Kidney epithelial cell (primary cell): Measurements from ENCODE around the gene NMNAT3. TPM values are rescaled to one million over a fixed set of nuclear protein-coding genes. Genes with fewer than 3 reads are reported as not detected.

Source experiments
- DNase-seq: peaks from one replicate; pipeline ENCODE4 v3.0.0-alpha.2; 2010; ENCODE audit warnings: low read depth
- H3K27me3 ChIP-seq: 2 replicates; pipeline ENCODE4 v1.6.0; 2011; ENCODE audit warnings: low read length; ENCODE audit not compliant: control insufficient read depth, insufficient read depth
- H3K36me3 ChIP-seq: 2 replicates; pipeline ENCODE4 v1.5.1; 2011; ENCODE audit warnings: low read length; ENCODE audit not compliant: control insufficient read depth, insufficient read depth
- H3K4me3 ChIP-seq: 2 replicates; pipeline ENCODE4 v1.5.1; 2011; ENCODE audit warnings: low read depth, mild to moderate bottlenecking, control low read depth, low read length
- total RNA-seq: library from RNA; depleted of rRNA; stranded (reverse); fragments of >200 nt; gene quantifications from 2 replicates; pipeline ENCODE4 v1.2.3, GENCODE V29; 2015
- TF ChIP-seq, protein P1 (sequence below): IDR thresholded peaks from 2 replicates; pipeline ENCODE4 v1.5.1; 2011; ENCODE audit warnings: mild to moderate bottlenecking, moderate library complexity, low read length, control low read depth, inconsistent platforms; ENCODE audit not compliant: insufficient read depth, poor library complexity, severe bottlenecking

NMNAT3 gene
- total RNA-seq, 1 donor from 2014 or later = 8.6 TPM

DNA sequence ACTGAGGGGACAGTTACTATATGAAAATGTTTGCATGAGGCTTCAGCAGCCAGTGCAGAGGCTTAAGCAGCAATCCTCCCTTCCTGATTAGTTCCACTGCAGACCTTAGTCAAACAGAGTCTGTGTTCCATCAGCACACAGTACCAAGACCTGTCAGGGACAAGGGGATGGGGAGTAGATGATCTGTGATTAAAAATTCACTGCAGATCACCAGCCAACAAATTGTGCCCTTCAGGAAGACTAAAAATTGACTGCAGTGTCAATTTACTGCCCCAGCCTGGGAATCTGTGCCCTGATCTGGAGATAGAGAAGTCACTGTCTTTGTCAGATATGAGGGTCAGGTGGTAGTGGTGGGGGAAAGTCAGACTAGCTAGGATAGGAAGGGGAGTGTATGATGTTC lies 13.8 kb upstream of the NMNAT3 start:
- TF ChIP-seq, protein P1, sequence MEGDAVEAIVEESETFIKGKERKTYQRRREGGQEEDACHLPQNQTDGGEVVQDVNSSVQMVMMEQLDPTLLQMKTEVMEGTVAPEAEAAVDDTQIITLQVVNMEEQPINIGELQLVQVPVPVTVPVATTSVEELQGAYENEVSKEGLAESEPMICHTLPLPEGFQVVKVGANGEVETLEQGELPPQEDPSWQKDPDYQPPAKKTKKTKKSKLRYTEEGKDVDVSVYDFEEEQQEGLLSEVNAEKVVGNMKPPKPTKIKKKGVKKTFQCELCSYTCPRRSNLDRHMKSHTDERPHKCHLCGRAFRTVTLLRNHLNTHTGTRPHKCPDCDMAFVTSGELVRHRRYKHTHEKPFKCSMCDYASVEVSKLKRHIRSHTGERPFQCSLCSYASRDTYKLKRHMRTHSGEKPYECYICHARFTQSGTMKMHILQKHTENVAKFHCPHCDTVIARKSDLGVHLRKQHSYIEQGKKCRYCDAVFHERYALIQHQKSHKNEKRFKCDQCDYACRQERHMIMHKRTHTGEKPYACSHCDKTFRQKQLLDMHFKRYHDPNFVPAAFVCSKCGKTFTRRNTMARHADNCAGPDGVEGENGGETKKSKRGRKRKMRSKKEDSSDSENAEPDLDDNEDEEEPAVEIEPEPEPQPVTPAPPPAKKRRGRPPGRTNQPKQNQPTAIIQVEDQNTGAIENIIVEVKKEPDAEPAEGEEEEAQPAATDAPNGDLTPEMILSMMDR = no peak
- H3K27me3 ChIP-seq = no peaks in the 10 kb centered on the region
- no peaks in the 10 kb centered on the region for H3K36me3 ChIP-seq
- no peak for DNase-seq
- no peak overlapping the region for H3K4me3 ChIP-seq

DNA sequence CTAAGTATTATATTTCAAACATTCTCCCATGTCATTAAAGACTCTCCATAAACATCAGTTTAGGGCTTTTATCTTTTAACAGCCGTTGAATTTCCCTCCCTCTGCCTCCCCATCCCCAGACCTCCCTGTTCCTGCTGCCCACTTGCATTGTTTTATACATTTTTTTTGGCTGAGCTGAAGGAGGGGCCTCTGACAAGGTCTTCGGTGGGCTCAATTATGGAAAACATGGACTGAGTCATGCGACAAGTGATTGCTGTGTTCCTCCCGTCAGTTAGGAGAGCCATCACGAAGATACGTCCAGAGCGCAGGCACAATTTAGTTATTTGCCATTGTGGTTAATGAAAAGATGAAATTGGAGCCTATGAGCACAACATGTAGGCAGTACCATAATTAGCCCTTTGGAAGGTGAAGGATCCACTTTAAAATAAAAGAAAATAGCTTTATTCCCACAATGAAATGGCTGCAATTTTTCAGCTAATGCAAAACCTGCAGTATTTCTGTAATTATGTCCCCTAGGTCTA lies 12.0 kb upstream of the NMNAT3 start:
- TF ChIP-seq, protein P1 = no peak
- Histone ChIP-seq H3K4me3 (no peak overlapping the region), H3K27me3 (no peaks in the 10 kb centered on the region), H3K36me3 (no peaks in the 10 kb centered on the region)
- DNase-seq = no peak

DNA sequence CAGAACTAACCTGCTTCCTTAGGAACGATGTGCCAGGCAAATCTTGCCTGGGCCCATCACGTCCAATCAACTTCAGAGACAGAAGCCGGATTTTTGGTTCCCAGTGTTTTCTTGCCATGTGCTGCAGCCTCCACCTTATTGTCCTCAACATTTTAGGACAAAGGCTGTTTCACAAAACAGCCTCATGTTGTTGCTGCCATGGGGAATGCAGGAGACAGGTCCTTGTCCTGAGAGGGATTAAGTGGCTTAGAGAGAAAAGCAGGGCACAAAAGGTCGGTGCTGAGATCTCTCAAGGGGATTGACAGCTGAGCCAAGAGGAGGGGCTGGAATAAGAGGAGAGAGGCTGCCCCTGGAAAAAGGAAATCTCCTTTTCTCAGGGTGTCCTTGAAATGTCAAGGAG lies 11.3 kb upstream of the NMNAT3 start:
- no peaks in the 10 kb centered on the region for H3K36me3 ChIP-seq
- DNase-seq = no peak
- H3K27me3 ChIP-seq = no peaks in the 10 kb centered on the region
- H3K4me3 ChIP-seq = no peak overlapping the region
- TF ChIP-seq, protein P1 = no peak

DNA sequence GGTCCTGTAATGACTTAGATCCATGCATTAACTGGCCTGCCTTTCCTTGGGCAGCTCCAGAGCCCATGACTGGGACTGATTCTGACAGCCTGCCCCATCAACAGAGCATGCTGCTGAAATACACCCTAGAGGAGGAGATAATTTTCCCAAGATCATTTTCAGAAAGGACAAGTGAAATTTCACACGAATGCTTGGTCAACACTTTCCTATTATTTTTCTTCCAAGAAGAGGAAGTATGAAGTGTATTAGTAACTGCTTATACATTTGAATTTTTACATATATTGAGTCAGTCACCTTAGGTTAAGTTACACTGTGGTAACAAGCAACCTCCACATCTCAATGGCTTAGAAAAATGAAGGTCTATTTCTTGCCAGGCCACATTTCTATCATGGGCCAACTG lies 9.7 kb upstream of the NMNAT3 start:
- Histone ChIP-seq H3K27me3 (no peaks in the 10 kb centered on the region), H3K36me3 (no peaks in the 10 kb centered on the region), H3K4me3 (no peak overlapping the region)
- no peak for DNase-seq
- TF ChIP-seq, protein P1 = no peak

DNA sequence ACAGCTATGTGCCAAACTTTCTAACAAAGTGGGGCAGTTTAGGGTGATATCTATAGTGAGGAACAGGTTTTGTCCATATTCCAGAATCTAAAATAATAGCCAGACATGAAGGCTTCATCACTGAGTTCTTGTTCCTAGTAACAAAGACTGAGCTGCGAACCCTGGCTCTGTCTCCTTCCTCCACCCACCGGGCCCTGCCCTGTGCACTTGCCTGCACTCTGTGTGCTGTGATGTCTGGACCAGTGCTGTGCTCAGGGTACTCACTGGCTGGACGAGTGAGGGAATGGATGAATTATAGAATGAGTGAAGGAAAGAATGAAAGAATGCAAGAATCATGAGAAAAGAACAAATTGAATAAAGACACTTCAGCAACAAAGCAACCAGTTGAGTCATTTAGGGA lies 8.9 kb upstream of the NMNAT3 start:
- TF ChIP-seq, protein P1 = no peak
- Histone ChIP-seq H3K36me3 (no peaks in the 10 kb centered on the region), H3K27me3 (no peaks in the 10 kb centered on the region), H3K4me3 (no peak overlapping the region)
- no peak for DNase-seq

DNA sequence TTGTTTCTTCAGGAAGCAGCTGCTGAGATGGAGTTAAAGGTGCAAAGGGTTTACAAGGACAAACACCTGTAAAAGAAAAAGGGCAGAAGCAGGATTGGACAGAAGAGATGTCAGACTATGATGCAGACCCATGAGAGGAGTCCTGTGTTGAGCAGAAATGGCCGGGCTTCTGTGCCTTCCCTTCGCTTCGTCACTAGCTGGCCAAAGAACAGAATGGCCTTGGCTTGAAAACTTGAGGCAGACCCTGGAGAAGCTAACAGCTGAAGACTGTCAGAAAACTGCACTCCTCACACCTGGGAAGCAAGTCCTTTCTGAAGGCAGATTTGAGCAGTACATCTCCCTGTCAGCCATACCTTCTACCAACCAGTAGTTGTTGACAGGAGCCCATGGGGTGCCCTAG lies 8.4 kb upstream of the NMNAT3 start:
- no peak overlapping the region for H3K4me3 ChIP-seq
- no peaks in the 10 kb centered on the region for H3K27me3 ChIP-seq
- no peak for DNase-seq
- no peaks in the 10 kb centered on the region for H3K36me3 ChIP-seq
- TF ChIP-seq, protein P1 = no peak
